GM12801 (cell line): Measurements from ENCODE around the gene FAM89A.

Experiments used
- CTCF ChIP-seq: IDR thresholded peaks from one replicate; pipeline ENCODE4 v1.5.1; 2011; ENCODE audit warnings: control low read depth; ENCODE audit not compliant: insufficient read length; ENCODE audit errors: extremely low read depth

FAM89A gene

GRCh38 chr1:230971771-230972170, 68.3 kb downstream of the FAM89A start:
- no peak for TF ChIP-seq CTCF

- no peak for TF ChIP-seq CTCF
These were observed 69.6 kb downstream of the FAM89A start for GRCh38 chr1:230970432-230970831.
